ENCODE data around the gene CLN6.

DNA sequence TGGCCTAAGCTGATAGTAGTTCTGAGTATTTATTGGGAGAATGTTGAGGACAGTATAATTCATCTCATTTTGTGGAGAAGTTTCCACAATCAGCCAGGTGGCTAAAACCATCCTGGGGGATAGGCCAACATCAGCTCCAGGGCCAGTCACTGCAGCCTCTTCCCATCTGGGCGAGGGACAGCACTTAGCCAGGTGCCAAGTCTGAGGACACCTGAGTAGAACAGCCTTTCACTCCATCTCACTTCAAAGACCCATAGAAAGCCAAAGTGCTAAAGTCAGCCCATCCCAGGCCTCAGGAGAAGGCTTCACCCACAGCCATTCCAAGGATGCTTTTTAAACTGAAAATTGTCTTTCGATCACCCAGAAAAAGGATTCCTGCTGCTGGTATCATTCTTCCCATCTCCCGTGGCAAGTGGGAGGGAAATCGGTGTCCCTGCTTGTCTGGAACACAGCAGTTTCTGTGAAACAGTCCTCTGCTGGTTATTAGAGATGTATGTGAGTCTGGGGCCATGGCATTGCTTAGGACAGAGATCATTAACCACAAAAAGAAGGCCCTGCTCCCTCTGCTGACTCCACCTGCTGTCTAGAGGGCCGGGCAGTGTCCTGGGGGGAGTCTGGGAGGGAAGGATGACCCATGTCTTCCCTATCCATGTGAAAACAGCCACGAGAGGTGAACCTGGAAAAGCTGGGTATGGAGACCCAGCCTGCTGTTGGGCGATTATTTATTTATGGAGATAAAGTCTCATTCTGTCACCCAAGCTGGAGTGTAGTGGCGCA, 34.0 kb downstream of the CLN6 start:
- TF ChIP-seq, protein P1, sequence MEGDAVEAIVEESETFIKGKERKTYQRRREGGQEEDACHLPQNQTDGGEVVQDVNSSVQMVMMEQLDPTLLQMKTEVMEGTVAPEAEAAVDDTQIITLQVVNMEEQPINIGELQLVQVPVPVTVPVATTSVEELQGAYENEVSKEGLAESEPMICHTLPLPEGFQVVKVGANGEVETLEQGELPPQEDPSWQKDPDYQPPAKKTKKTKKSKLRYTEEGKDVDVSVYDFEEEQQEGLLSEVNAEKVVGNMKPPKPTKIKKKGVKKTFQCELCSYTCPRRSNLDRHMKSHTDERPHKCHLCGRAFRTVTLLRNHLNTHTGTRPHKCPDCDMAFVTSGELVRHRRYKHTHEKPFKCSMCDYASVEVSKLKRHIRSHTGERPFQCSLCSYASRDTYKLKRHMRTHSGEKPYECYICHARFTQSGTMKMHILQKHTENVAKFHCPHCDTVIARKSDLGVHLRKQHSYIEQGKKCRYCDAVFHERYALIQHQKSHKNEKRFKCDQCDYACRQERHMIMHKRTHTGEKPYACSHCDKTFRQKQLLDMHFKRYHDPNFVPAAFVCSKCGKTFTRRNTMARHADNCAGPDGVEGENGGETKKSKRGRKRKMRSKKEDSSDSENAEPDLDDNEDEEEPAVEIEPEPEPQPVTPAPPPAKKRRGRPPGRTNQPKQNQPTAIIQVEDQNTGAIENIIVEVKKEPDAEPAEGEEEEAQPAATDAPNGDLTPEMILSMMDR (conservative IDR thresholded peaks at IDR 0.05): no peak
- TF ChIP-seq ZFX (IDR thresholded peaks at IDR 0.05): no peak
